SK-N-MC (cell line): Measurements from ENCODE around the gene USP10.

Experiments
- DNase-seq: peaks from one replicate; pipeline ENCODE4 v3.0.0-alpha.2; 2011; ENCODE audit warnings: low read depth, low spot score
- H3K27ac ChIP-seq: fragments of 200-600 bp; sonication (generic); 2 replicates; pipeline ENCODE4 v1.5.1; 2016; ENCODE audit warnings: mixed run types
- H3K36me3 ChIP-seq: fragments of 200-600 bp; sonication (generic); 2 replicates; pipeline ENCODE4 v1.6.1; 2017; ENCODE audit warnings: antibody characterized with exemption, low read length, mixed read lengths; ENCODE audit not compliant: insufficient read depth
- H3K4me3 ChIP-seq: fragments of 200-600 bp; sonication (generic); 2 replicates; pipeline ENCODE4 v1.5.1; 2016
- H3K9ac ChIP-seq: fragments of 200-600 bp; sonication (generic); 2 replicates; pipeline ENCODE4 v1.8.0; 2017; ENCODE audit warnings: mixed run types, mixed read lengths; ENCODE audit not compliant: insufficient read length
- H3K9me3 ChIP-seq: fragments of 200-600 bp; sonication (generic); 2 replicates; pipeline ENCODE4 v1.6.1; 2017; ENCODE audit warnings: low read depth, mild to moderate bottlenecking, antibody characterized with exemption, low read length, moderate library complexity, mixed read lengths
- EZH2 ChIP-seq: fragments of 200-600 bp; sonication (generic); IDR thresholded peaks from one replicate; pipeline ENCODE4 v1.6.1; 2017; ENCODE audit warnings: antibody characterized with exemption
- FOXP2 ChIP-seq: optimal IDR thresholded peaks from 2 replicates; pipeline ENCODE3; 2011; ENCODE audit warnings: mild to moderate bottlenecking, moderate library complexity; ENCODE audit not compliant: insufficient read depth; ENCODE audit errors: extremely low read length, control extremely low read depth
- POLR2AphosphoS5 ChIP-seq: IDR thresholded peaks from 2 replicates; pipeline ENCODE4 v1.6.1; 2012; ENCODE audit warnings: mild to moderate bottlenecking, low read depth, low read length, borderline replicate concordance

The USP10 gene

DNA sequence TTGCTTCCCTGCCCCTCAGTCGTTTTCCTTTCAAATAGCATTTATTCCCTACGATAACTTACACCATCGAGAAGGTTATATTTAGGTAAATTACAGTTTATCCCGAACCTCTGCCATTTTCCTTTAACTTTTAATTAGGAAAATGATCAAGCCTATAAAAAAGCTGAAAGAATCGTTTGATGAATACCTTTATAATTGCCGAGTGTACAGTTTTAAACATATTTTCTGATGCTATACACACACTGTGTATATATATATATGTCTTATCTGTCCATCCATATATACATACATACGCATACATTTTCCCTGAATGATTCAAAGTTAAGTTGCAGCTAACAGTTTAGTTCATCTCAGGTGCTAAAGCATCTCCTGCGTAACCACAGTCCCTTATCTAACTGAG is 63.4 kb downstream of the USP10 start:
- Histone ChIP-seq H3K27ac (no peak overlapping the region), H3K4me3 (no peak overlapping the region), H3K36me3 (peaks cover 47% of the 10 kb centered on the region), H3K9me3 (no peaks in the 10 kb centered on the region), H3K9ac (no peak overlapping the region)
- DNase-seq: no peak
- TF ChIP-seq POLR2AphosphoS5 (no peak), FOXP2 (no peak), EZH2 (no peak)

DNA sequence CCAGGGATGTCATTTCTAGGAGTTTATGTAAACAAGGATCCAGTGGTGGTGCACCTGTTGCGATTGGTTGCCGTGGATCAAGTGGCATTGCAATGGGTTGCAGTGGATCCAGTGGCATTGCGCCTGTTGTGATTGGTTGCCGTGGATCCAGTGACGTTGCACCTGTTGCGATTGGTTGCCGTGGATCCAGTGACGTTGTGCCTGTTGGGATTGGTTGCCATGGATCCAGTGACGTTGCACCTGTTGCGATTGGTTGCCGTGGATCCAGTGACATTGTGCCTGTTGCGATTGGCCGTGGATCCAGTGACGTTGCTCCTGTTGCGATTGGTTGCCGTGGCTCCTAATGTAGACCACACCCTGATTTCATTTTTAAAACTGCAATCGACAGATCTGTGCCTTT is 63.8 kb downstream of the USP10 start:
- H3K27ac ChIP-seq: no peak overlapping the region

DNA sequence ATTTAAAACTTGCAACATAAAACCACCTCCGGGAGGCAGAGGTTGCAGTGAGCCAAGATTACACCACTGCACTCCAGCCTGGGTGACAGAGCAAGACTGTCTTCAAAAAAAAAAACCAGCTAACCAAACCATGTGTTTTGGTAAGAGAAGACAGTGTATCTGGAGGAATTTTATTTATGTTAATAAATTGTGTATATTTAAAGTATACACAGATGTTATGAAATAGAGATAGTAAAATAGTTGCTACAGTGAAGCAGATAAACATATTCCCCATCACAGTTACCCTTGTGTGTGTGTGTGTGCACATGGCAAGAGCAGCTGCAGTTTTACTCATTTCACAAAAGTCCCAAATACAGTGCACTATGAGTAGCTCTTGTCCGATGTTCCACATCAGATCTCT is 65.2 kb downstream of the USP10 start:
- Histone ChIP-seq H3K36me3 (peaks cover 56% of the 10 kb centered on the region), H3K9me3 (no peaks in the 10 kb centered on the region), H3K9ac (no peak overlapping the region), H3K27ac (no peak overlapping the region), H3K4me3 (no peak overlapping the region)
- no peak for TF ChIP-seq EZH2
- no peak for TF ChIP-seq FOXP2
- TF ChIP-seq POLR2AphosphoS5: no peak
- DNase-seq: no peak

More for the DNA sequence above, 63.8 kb downstream of the USP10 start:
- H3K9me3 ChIP-seq: no peaks in the 10 kb centered on the region
- H3K9ac ChIP-seq: no peak overlapping the region
- DNase-seq: no peak
- no peak overlapping the region for H3K4me3 ChIP-seq
- peaks cover 51% of the 10 kb centered on the region for H3K36me3 ChIP-seq
- TF ChIP-seq FOXP2 (no peak), EZH2 (no peak)

DNA sequence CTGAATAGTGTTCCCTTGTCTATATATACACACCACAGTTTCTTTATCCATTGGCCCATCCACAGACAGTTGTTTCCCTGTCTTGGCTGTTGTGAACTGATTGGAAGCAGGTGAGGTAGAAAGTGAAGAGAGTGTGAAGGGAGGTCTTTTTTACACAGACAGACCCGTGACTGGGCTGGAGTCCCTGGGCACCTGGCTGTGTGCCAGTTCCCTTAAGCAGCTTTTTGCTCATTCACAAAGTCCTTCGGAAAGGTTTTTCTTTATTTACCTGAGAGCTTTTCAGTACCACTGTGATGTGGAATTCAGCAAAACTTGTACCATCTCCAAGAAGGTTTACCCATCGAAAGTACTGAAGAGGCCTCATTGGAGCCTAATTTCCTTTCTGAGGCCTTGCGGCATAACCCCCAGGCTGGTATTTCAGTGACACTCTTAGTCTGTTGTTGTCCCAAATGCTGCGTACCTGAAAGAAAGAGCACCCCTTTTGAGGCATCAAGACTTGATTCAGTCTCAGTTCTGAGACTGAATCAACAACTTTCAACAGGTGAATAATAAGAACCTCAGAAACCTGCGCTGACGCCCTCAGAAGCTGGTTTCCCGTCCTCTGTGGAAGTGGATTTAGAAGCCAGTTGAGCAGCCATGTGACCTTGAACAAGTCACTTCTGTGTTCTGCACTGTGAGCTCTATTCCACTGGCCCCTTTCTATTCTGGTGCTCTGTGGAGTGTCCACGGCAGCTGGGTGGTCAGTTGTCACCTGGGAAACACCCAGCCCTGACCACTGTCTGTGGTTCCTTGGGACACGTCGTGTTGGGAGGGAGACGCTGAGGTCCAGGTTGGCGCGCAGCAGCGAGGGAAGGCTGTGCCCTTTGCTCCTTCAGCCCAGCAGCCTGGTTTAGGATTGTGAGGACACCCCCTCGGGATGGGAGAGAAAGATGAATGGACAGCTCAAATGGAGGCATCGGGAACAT is 66.1 kb downstream of the USP10 start:
- Histone ChIP-seq H3K4me3 (no peak overlapping the region), H3K9me3 (no peaks in the 10 kb centered on the region), H3K27ac (no peak overlapping the region), H3K9ac (no peak overlapping the region), H3K36me3 (peaks cover 53% of the 10 kb centered on the region)
- TF ChIP-seq FOXP2 (no peak), EZH2 (no peak), POLR2AphosphoS5 (no peak)
- no peak for DNase-seq

DNA sequence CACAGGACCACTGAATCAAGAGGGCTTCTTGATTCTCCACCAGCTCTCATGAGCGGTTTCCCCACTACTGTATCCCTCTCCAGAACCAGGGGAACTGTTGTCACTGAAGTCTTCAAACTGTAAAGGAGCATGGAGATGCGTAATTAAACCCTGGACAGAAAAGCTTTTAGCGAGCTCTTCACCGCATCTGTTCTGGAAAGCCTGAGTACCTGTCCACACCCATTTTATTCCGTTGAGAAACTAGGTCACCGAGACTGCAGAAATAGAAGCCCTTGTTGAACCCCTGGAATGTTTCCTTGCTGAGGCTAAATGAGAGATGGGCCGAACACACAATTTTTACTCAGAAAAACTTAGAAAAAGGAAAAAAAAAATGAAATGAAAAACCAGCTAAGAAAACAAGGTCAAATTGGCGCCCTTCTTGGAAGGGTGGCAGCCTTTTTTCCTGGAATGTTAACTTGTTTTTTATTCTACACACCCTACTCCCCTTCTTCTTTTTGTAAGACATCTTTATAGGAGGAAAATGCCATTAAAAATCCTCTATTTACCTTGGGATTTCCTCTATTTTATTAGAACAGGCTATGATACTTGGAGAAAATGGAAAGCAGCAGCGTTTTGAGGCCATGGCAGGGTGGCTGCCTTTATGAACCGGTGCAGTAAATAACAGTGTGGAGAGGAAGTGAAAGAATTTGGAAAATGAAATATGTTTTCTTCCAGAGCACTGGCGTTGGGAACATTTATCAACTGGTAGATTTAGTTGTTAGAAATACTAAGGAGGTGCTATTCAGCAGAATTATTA is 67.4 kb downstream of the USP10 start:
- Histone ChIP-seq H3K9ac (no peak overlapping the region), H3K4me3 (no peak overlapping the region), H3K9me3 (no peaks in the 10 kb centered on the region), H3K27ac (no peak overlapping the region), H3K36me3 (peaks cover 50% of the 10 kb centered on the region)
- no peak for TF ChIP-seq FOXP2
- TF ChIP-seq EZH2: no peak
- no peak for TF ChIP-seq POLR2AphosphoS5
- DNase-seq: no peak

DNA sequence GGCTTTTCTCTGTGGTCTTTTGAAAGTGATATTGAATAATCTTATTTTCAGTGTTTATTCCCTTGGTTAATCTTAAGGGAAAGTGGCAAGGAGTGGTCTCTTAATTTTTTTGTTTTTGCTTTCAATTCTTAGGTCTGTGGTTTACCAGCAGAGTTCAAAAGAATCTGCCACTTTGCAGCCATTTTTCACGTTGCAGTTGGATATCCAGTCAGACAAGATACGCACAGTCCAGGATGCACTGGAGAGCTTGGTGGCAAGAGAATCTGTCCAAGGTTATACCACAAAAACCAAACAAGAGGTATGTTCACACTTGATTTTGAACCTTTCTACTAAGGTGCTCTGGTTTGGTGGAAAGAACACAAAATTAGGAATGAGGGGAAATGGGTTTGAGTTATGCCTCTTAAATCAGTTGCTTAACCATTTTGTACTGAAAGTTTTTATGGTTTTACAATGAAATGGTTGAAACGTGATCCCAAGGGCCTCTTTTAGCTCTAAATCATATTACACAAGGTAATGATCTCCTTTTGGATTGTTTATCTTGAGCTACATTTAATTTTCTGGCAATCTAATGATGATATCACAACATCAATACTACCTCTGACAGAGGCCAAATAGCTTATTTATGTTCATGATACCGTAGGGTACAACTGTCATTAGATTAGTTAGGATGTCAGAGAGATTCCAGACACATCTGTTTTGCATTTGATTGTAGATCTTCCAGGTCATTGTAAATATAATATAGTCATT is 68.4 kb downstream of the USP10 start:
- no peak overlapping the region for H3K27ac ChIP-seq
- DNase-seq: no peak
- TF ChIP-seq FOXP2 (no peak), EZH2 (no peak), POLR2AphosphoS5 (no peak)
- H3K9me3 ChIP-seq: no peaks in the 10 kb centered on the region
- no peak overlapping the region for H3K4me3 ChIP-seq
- no peak overlapping the region for H3K9ac ChIP-seq
- peaks cover 52% of the 10 kb centered on the region for H3K36me3 ChIP-seq

DNA sequence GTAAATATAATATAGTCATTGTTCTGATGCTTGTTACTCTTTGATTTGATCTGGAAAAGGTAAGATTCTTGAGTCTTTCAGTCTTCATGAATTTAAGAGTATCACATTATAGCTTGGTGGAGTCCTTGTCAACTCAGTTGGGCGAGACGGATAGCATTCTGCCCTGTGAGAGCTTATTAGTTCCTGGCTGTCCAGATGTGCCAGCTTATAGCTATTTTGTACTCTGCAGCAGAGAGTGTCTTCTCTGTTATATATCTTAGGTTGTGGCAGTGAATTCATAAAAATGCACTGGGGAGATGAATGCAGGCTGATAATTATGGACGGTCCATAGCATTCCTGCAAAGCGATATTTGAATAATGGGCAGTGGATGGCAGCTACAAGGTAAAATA is 69.0 kb downstream of the USP10 start:
- Histone ChIP-seq H3K9me3 (no peaks in the 10 kb centered on the region), H3K4me3 (no peak overlapping the region), H3K9ac (no peak overlapping the region), H3K27ac (no peak overlapping the region), H3K36me3 (peaks cover 47% of the 10 kb centered on the region)
- TF ChIP-seq FOXP2: no peak
- no peak for TF ChIP-seq EZH2
- TF ChIP-seq POLR2AphosphoS5: no peak
- no peak for DNase-seq

DNA sequence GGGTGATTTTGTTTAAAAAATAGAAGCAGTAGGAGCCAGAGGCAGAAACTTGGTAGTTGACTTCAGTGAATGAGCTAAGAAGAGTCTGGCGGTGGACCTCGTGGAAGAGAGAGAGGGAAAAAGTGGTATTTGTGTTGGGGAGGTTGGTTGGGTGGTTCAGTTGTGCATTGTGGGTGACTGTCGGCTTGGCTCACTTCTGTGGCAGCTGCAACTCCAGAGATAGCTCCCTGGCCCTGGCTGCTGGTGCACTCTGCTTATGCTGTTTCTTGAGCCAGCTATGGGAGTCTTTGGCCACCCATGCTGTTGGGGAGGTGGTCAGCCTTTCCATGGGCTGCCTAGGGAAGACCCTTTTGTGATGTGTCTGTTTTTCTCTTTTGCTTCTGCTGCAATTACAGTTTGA is 69.6 kb downstream of the USP10 start:
- peaks cover 42% of the 10 kb centered on the region for H3K36me3 ChIP-seq
- H3K9me3 ChIP-seq: no peaks in the 10 kb centered on the region
- no peak overlapping the region for H3K9ac ChIP-seq
- TF ChIP-seq EZH2 (no peak), FOXP2 (no peak), POLR2AphosphoS5 (no peak)
- no peak overlapping the region for H3K27ac ChIP-seq
- H3K4me3 ChIP-seq: no peak overlapping the region
- no peak for DNase-seq
